Activated CD4-positive, alpha-beta T cell treated with anti-CD3 and anti-CD28 coated beads, Interleukin-2, amount 10 ng/mL, durations not matched to agents 24 days and 14 days (primary cell): ENCODE results near the gene AMMECR1. TPM values are rescaled to one million over a fixed set of nuclear protein-coding genes. Genes with fewer than 3 reads are reported as not detected.

ENCODE experiments used
- DNase-seq: peaks from one replicate; pipeline ENCODE4 v3.0.0; 2022
- H3K27ac Mint-ChIP-seq: one replicate; pipeline ENCODE4 v1.8.0; 2022; ENCODE audit warnings: mild to moderate bottlenecking, mixed read lengths
- H3K27me3 Mint-ChIP-seq: one replicate; pipeline ENCODE4 v1.8.0; 2022; ENCODE audit warnings: mixed read lengths
- H3K36me3 Mint-ChIP-seq: one replicate; pipeline ENCODE4 v1.8.0; 2022; ENCODE audit warnings: low read depth, mild to moderate bottlenecking, mixed read lengths
- H3K4me1 Mint-ChIP-seq: one replicate; pipeline ENCODE4 v1.8.0; 2021; ENCODE audit warnings: mixed read lengths
- H3K4me3 Mint-ChIP-seq: one replicate; pipeline ENCODE4 v1.8.0; 2022; ENCODE audit warnings: mild to moderate bottlenecking, moderate library complexity, mixed read lengths
- H3K9me3 Mint-ChIP-seq: one replicate; pipeline ENCODE4 v1.8.0; 2021; ENCODE audit warnings: mixed read lengths
- intact Hi-C: fragments of 100-400 bp; cut with micrococcal nuclease; formaldehyde crosslinking; loops from one replicate; pipeline ENCODE4 v1.15.1; 2023
- total RNA-seq: library from RNA; stranded (reverse); gene quantifications from 2 replicates; pipeline ENCODE4 v1.2.3, GENCODE V29; 2022

Gene AMMECR1
- total RNA-seq, 1 donor from 2014 or later: 12.2 TPM

- Mint-ChIP-seq H3K4me1 (peaks cover 2% of the 10 kb centered on the region), H3K27me3 (no peaks in the 10 kb centered on the region), H3K4me3 (no peak overlapping the region), H3K36me3 (peaks cover 10% of the 10 kb centered on the region), H3K27ac (no peak overlapping the region), H3K9me3 (no peaks in the 10 kb centered on the region)
- no peak for DNase-seq
- intact Hi-C loops: no loop called here
These were observed 142.7 kb downstream of the AMMECR1 start for GRCh38 chrX:110175146-110175545.

GRCh38 chrX:110173192-110174175 lies 144.4 kb downstream of the AMMECR1 start:
- H3K4me3 Mint-ChIP-seq: no peak overlapping the region
- H3K27ac Mint-ChIP-seq: no peak overlapping the region
- H3K9me3 Mint-ChIP-seq: no peaks in the 10 kb centered on the region
- intact Hi-C loops: no loop called here
- peaks cover 10% of the 10 kb centered on the region for H3K36me3 Mint-ChIP-seq
- H3K27me3 Mint-ChIP-seq: no peaks in the 10 kb centered on the region
- no peak for DNase-seq
- H3K4me1 Mint-ChIP-seq: peaks cover 2% of the 10 kb centered on the region

GRCh38 chrX:110172215-110172614 lies 145.7 kb downstream of the AMMECR1 start:
- H3K27me3 Mint-ChIP-seq: no peaks in the 10 kb centered on the region
- peaks cover 10% of the 10 kb centered on the region for H3K36me3 Mint-ChIP-seq
- H3K9me3 Mint-ChIP-seq: no peaks in the 10 kb centered on the region
- H3K4me1 Mint-ChIP-seq: peaks cover 2% of the 10 kb centered on the region
- peak overlapping the region; percentile 11 for H3K27ac Mint-ChIP-seq
- intact Hi-C loops: no loop called here
- no peak for DNase-seq
- no peak overlapping the region for H3K4me3 Mint-ChIP-seq

GRCh38 chrX:110171442-110171841 lies 146.4 kb downstream of the AMMECR1 start:
- DNase-seq: no peak
- H3K4me3 Mint-ChIP-seq: no peak overlapping the region
- H3K27ac Mint-ChIP-seq: no peak overlapping the region
- peaks cover 2% of the 10 kb centered on the region for H3K4me1 Mint-ChIP-seq
- intact Hi-C loops: no loop called here
- H3K36me3 Mint-ChIP-seq: peaks cover 10% of the 10 kb centered on the region
- no peaks in the 10 kb centered on the region for H3K27me3 Mint-ChIP-seq
- H3K9me3 Mint-ChIP-seq: no peaks in the 10 kb centered on the region

GRCh38 chrX:110170029-110170428 lies 147.9 kb downstream of the AMMECR1 start:
- intact Hi-C loops: no loop called here
- peaks cover 2% of the 10 kb centered on the region for H3K4me1 Mint-ChIP-seq
- H3K36me3 Mint-ChIP-seq: peaks cover 8% of the 10 kb centered on the region
- H3K27me3 Mint-ChIP-seq: no peaks in the 10 kb centered on the region
- no peak overlapping the region for H3K27ac Mint-ChIP-seq
- H3K9me3 Mint-ChIP-seq: no peaks in the 10 kb centered on the region
- no peak for DNase-seq
- H3K4me3 Mint-ChIP-seq: no peak overlapping the region

- no peak for DNase-seq
- H3K4me1 Mint-ChIP-seq: peaks cover 2% of the 10 kb centered on the region
- no peaks in the 10 kb centered on the region for H3K27me3 Mint-ChIP-seq
- no peak overlapping the region for H3K4me3 Mint-ChIP-seq
- no peak overlapping the region for H3K27ac Mint-ChIP-seq
- peaks cover 4% of the 10 kb centered on the region for H3K36me3 Mint-ChIP-seq
- intact Hi-C loops: loop anchor here (5.0 kb wide), 1 partner anchor 149 kb away; the partner anchor contains the start of gene AMMECR1
- H3K9me3 Mint-ChIP-seq: no peaks in the 10 kb centered on the region
These were observed 149.3 kb downstream of the AMMECR1 start for GRCh38 chrX:110168585-110168984.

GRCh38 chrX:110167952-110168451 lies 149.9 kb downstream of the AMMECR1 start:
- Mint-ChIP-seq H3K4me3 (no peak overlapping the region), H3K27me3 (no peaks in the 10 kb centered on the region), H3K36me3 (peaks cover 3% of the 10 kb centered on the region), H3K4me1 (peaks cover 2% of the 10 kb centered on the region), H3K27ac (no peak overlapping the region), H3K9me3 (no peaks in the 10 kb centered on the region)
- intact Hi-C loops: loop anchor here (5.0 kb wide), 1 partner anchor 149 kb away; the partner anchor contains the start of gene AMMECR1
- peak; percentile 80 for DNase-seq

- Mint-ChIP-seq H3K4me1 (peaks cover 12% of the 10 kb centered on the region), H3K27ac (no peak overlapping the region), H3K36me3 (no peaks in the 10 kb centered on the region), H3K4me3 (no peak overlapping the region), H3K27me3 (no peaks in the 10 kb centered on the region), H3K9me3 (no peaks in the 10 kb centered on the region)
- no peak for DNase-seq
- intact Hi-C loops: no loop called here
These were observed 154.4 kb downstream of the AMMECR1 start for GRCh38 chrX:110163488-110163887.

- intact Hi-C loops: no loop called here
- Mint-ChIP-seq H3K4me1 (peaks cover 12% of the 10 kb centered on the region), H3K4me3 (no peak overlapping the region), H3K9me3 (no peaks in the 10 kb centered on the region), H3K27me3 (no peaks in the 10 kb centered on the region), H3K27ac (no peak overlapping the region), H3K36me3 (no peaks in the 10 kb centered on the region)
- no peak for DNase-seq
These were observed 155.0 kb downstream of the AMMECR1 start for GRCh38 chrX:110162867-110163266.

GRCh38 chrX:110162131-110162530 lies 155.8 kb downstream of the AMMECR1 start:
- Mint-ChIP-seq H3K4me3 (no peak overlapping the region), H3K36me3 (no peaks in the 10 kb centered on the region), H3K9me3 (no peaks in the 10 kb centered on the region), H3K4me1 (peaks cover 12% of the 10 kb centered on the region), H3K27me3 (no peaks in the 10 kb centered on the region), H3K27ac (no peak overlapping the region)
- intact Hi-C loops: no loop called here
- DNase-seq: no peak

GRCh38 chrX:110161361-110161686 lies 156.6 kb downstream of the AMMECR1 start:
- no peaks in the 10 kb centered on the region for H3K27me3 Mint-ChIP-seq
- no peak overlapping the region for H3K4me3 Mint-ChIP-seq
- no peaks in the 10 kb centered on the region for H3K9me3 Mint-ChIP-seq
- intact Hi-C loops: no loop called here
- H3K4me1 Mint-ChIP-seq: peaks cover 12% of the 10 kb centered on the region
- no peak for DNase-seq
- no peak overlapping the region for H3K27ac Mint-ChIP-seq
- no peaks in the 10 kb centered on the region for H3K36me3 Mint-ChIP-seq

- no peaks in the 10 kb centered on the region for H3K9me3 Mint-ChIP-seq
- no peaks in the 10 kb centered on the region for H3K36me3 Mint-ChIP-seq
- H3K4me3 Mint-ChIP-seq: no peak overlapping the region
- DNase-seq: no peak
- intact Hi-C loops: loop anchor here (1.0 kb wide), 2 partner anchors 248 to 253 kb away; no protein-coding TSS in a partner anchor
- no peak overlapping the region for H3K27ac Mint-ChIP-seq
- H3K4me1 Mint-ChIP-seq: peaks cover 12% of the 10 kb centered on the region
- no peaks in the 10 kb centered on the region for H3K27me3 Mint-ChIP-seq
These were observed 158.0 kb downstream of the AMMECR1 start for GRCh38 chrX:110159865-110160264.

- no peak for DNase-seq
- Mint-ChIP-seq H3K9me3 (no peaks in the 10 kb centered on the region), H3K4me1 (peaks cover 12% of the 10 kb centered on the region), H3K36me3 (no peaks in the 10 kb centered on the region), H3K27ac (peak overlapping the region; percentile 28), H3K4me3 (no peak overlapping the region), H3K27me3 (no peaks in the 10 kb centered on the region)
- intact Hi-C loops: no loop called here
These were observed 158.7 kb downstream of the AMMECR1 start for GRCh38 chrX:110159235-110159634.

GRCh38 chrX:110157444-110157843 lies 160.4 kb downstream of the AMMECR1 start:
- no peak overlapping the region for H3K27ac Mint-ChIP-seq
- peaks cover 12% of the 10 kb centered on the region for H3K4me1 Mint-ChIP-seq
- DNase-seq: no peak
- no peaks in the 10 kb centered on the region for H3K9me3 Mint-ChIP-seq
- no peaks in the 10 kb centered on the region for H3K27me3 Mint-ChIP-seq
- no peaks in the 10 kb centered on the region for H3K36me3 Mint-ChIP-seq
- intact Hi-C loops: no loop called here
- H3K4me3 Mint-ChIP-seq: no peak overlapping the region
